ENCODE measurements around the gene ADRB1.

The ADRB1 gene

GRCh38 chr10:114077815-114078219 lies 34.2 kb downstream of the ADRB1 start:
- Mint-ChIP-seq H3K36me3 (peaks cover 0 to 2% of the 10 kb centered on the region in 2 donors), H3K4me3 (no peak overlapping the region), H3K27me3 (peaks cover 0 to 5% of the 10 kb centered on the region in 2 donors), H3K27ac (peak overlapping the region; percentile 76), H3K9me3 (peaks cover 0 to 1% of the 10 kb centered on the region in 2 donors), H3K4me1 (peaks cover 17 to 53% of the 10 kb centered on the region in 2 donors)
- DNase-seq: no peak
- peak; percentile 26 for ATAC-seq (replicated peaks)

DNA sequence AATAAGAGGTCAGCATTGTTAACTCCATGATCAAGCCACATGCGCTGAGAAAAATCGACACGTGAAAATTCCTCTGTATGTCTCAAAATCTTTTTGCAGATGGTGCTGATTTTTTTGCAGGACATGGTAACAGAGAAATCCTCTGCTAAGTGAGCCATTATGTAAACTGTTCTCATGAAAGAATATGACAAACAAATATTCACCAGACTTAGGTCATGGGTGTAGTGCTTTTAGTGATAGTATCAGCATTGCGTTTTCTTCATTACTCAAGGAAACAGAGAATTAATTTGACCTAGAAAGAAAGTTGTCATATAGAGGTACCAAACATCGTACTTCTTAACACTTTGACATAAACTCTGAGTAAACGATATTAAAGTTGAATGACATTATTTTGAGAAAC lies 34.7 kb downstream of the ADRB1 start:
- H3K4me1 Mint-ChIP-seq: peaks cover 14 to 48% of the 10 kb centered on the region in 2 donors
- ATAC-seq (replicated peaks) (no peak), DNase-seq (no peak)
- H3K27ac Mint-ChIP-seq: peak overlapping the region; percentile 76
- H3K36me3 Mint-ChIP-seq: peaks cover 0 to 2% of the 10 kb centered on the region in 2 donors
- H3K27me3 Mint-ChIP-seq: peaks cover 0 to 5% of the 10 kb centered on the region in 2 donors
- H3K4me3 Mint-ChIP-seq: no peak overlapping the region
- peaks cover 0 to 1% of the 10 kb centered on the region in 2 donors for H3K9me3 Mint-ChIP-seq

DNA sequence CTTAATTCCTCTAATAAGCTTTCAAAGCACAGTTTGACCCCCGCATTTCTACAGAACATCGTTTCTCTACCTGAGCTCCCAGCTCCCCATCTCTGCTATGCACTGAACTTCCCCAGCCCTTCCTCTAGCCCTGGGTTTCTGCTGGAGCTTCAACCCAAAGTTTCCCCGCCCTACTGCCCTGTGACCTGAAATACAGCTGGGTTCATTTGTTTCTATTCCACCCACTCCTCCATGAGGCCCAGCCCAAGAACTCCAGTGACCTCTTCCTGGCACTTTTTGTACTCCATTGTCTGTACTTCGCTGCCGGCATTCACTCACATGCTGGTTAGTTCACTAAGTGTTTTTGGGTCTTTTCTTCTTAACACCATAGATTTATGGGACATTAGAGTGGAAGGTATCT lies 35.8 kb downstream of the ADRB1 start:
- Mint-ChIP-seq H3K4me1 (peaks cover 10 to 37% of the 10 kb centered on the region in 2 donors), H3K27me3 (peaks cover 0 to 5% of the 10 kb centered on the region in 2 donors), H3K36me3 (peaks cover 0 to 2% of the 10 kb centered on the region in 2 donors), H3K4me3 (no peak overlapping the region), H3K27ac (no peak overlapping the region), H3K9me3 (peaks cover 0 to 1% of the 10 kb centered on the region in 2 donors)
- ATAC-seq (replicated peaks) (no peak), DNase-seq (no peak)

DNA sequence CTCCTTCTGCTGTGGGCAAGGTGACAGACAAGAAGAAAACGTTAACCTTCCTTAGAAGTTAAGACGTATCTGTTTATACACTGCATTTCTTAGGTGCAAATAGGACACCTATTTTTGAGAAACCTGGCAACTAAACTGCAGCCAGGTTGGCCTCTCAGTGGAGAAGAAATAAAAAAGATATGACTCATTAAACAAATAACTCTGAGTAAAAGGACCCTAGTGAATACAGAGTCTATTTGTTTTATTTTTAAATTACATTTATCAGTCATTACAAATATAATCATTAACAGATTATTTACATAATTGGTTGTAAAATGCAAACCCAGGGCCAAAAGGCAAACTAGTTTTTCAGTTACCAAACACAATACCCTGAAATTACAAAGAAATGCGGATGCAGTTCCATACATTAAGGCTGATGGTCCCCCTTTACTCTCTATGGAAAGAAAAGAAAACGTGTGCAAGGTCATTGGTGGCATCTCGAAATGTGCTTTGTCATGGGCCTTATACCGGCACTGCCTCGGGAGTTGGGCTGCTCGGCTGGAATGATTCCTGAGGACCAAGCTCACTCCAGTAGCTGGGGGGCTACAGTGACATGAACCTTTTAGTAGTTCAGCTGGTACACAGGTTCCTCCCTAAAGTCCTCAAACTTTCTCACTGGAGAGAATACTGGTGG lies 38.4 kb downstream of the ADRB1 start:
- Mint-ChIP-seq H3K27me3 (peaks cover 0 to 5% of the 10 kb centered on the region in 2 donors), H3K27ac (no peak overlapping the region), H3K36me3 (peaks cover 0 to 2% of the 10 kb centered on the region in 2 donors), H3K4me3 (no peak overlapping the region), H3K9me3 (peaks cover 0 to 1% of the 10 kb centered on the region in 2 donors), H3K4me1 (peaks cover 12 to 22% of the 10 kb centered on the region in 2 donors)
- DNase-seq (no peak), ATAC-seq (replicated peaks) (no peak)

DNA sequence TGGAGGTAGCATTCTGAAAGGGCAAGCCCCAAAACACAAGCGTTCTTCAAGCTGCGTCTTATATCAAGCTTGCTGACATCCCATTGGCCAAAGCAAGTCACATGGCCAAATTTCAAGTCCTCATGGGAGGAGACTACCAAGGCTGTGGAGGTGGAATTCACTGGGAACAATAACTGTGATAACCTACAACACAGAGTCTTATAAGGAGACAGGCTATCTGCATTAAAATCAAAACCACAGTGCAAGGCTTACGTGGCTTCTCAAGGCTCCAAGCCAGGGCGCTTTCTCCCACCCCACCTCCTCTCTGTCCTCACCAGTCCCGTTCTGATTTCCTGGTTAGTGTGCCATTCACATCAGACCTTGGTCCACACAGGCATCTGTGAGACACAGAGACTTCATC lies 39.4 kb downstream of the ADRB1 start:
- H3K27me3 Mint-ChIP-seq: peaks cover 0 to 5% of the 10 kb centered on the region in 2 donors
- DNase-seq: no peak
- H3K9me3 Mint-ChIP-seq: peaks cover 0 to 1% of the 10 kb centered on the region in 2 donors
- ATAC-seq (replicated peaks): no peak
- peaks cover 0 to 2% of the 10 kb centered on the region in 2 donors for H3K36me3 Mint-ChIP-seq
- no peak overlapping the region for H3K4me3 Mint-ChIP-seq
- H3K27ac Mint-ChIP-seq: no peak overlapping the region
- peaks cover 5 to 12% of the 10 kb centered on the region in 2 donors for H3K4me1 Mint-ChIP-seq

GRCh38 chr10:114084215-114084614 lies 40.5 kb downstream of the ADRB1 start:
- peaks cover 0 to 1% of the 10 kb centered on the region in 2 donors for H3K9me3 Mint-ChIP-seq
- no peak overlapping the region for H3K4me3 Mint-ChIP-seq
- H3K27me3 Mint-ChIP-seq: peaks cover 0 to 5% of the 10 kb centered on the region in 2 donors
- ATAC-seq (replicated peaks): no peak
- H3K27ac Mint-ChIP-seq: no peak overlapping the region
- no peak for DNase-seq
- peaks cover 0 to 2% of the 10 kb centered on the region in 2 donors for H3K36me3 Mint-ChIP-seq
- peaks cover 5 to 9% of the 10 kb centered on the region in 2 donors for H3K4me1 Mint-ChIP-seq

DNA sequence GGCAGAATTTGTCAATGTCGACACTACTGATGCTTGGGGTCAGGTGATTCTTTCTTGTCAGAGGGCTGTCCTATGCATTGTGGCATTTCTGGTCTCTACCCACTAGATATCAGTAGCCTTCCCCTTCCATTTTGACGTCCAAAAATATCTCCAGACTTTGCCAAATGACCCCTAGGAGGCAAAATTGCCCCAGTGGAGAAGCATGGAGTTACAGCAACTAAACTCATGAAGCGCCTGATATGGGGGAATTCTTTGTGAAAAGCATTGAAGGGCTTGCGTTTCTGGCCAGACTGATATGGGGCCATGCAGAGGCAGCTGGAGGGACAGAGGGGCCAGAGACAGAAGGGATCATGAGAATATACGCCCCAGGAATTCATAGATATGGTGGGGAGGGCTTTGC lies 43.6 kb downstream of the ADRB1 start:
- peaks cover 0 to 2% of the 10 kb centered on the region in 2 donors for H3K4me1 Mint-ChIP-seq
- no peaks in the 10 kb centered on the region for H3K27me3 Mint-ChIP-seq
- no peak overlapping the region for H3K4me3 Mint-ChIP-seq
- peaks cover 0 to 2% of the 10 kb centered on the region in 2 donors for H3K36me3 Mint-ChIP-seq
- H3K9me3 Mint-ChIP-seq: no peaks in the 10 kb centered on the region
- no peak overlapping the region for H3K27ac Mint-ChIP-seq
- ATAC-seq (replicated peaks) (no peak), DNase-seq (no peak)

DNA sequence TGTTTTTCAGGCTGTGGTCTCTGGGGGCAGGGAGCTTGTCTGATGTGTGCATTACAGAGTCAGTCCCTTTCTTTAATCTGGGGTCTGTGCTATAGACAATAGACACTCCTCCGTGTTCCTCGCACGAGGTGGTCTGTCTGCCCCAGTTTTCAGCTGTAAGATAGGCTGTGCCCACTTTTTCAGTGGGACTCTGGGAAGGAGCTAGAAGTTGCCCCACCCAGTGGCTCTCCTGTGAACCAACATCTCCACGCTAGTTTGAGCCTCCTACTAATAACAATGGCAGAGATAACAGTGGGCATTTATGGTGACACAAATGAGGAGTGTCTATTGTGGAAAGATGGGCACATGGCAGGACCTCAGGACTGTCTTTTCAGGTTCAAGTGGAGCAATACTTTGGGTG lies 44.0 kb downstream of the ADRB1 start:
- peaks cover 0 to 2% of the 10 kb centered on the region in 2 donors for H3K4me1 Mint-ChIP-seq
- no peak for DNase-seq
- H3K9me3 Mint-ChIP-seq: no peaks in the 10 kb centered on the region

DNA sequence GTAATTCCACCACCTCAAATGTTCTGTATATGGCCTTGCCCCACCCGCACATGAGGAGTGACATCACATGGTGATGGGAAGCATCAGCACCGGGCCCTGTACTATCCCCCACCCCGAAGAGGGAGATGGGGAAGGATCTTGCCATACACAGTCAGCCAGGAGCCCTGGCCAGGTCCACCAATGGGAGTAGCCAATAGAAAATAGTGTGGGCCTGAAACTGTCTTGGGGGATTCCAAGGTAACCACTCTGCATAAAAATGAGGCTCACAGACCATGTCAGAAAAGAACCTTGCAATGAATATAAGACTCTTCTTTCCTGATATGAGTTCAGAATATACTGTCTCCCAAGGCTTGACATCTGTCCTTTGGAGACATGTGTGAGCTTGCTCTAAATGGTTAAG lies 51.1 kb downstream of the ADRB1 start:
- Mint-ChIP-seq H3K27ac (peak overlapping the region; percentile 87), H3K36me3 (peaks cover 12% of the 10 kb centered on the region in 2 donors), H3K9me3 (peaks cover 3 to 5% of the 10 kb centered on the region in 2 donors), H3K4me1 (peaks cover 46 to 59% of the 10 kb centered on the region in 2 donors), H3K27me3 (no peaks in the 10 kb centered on the region), H3K4me3 (peak overlapping the region; percentile 58 to 66)
- DNase-seq (peak; percentile 43), ATAC-seq (replicated peaks) (peak; percentile 76 to 84)

More for the DNA sequence above, 44.0 kb downstream of the ADRB1 start:
- Mint-ChIP-seq H3K27ac (no peak overlapping the region), H3K36me3 (peaks cover 0 to 2% of the 10 kb centered on the region in 2 donors), H3K4me3 (no peak overlapping the region), H3K27me3 (no peaks in the 10 kb centered on the region)
- no peak for ATAC-seq (replicated peaks)

DNA sequence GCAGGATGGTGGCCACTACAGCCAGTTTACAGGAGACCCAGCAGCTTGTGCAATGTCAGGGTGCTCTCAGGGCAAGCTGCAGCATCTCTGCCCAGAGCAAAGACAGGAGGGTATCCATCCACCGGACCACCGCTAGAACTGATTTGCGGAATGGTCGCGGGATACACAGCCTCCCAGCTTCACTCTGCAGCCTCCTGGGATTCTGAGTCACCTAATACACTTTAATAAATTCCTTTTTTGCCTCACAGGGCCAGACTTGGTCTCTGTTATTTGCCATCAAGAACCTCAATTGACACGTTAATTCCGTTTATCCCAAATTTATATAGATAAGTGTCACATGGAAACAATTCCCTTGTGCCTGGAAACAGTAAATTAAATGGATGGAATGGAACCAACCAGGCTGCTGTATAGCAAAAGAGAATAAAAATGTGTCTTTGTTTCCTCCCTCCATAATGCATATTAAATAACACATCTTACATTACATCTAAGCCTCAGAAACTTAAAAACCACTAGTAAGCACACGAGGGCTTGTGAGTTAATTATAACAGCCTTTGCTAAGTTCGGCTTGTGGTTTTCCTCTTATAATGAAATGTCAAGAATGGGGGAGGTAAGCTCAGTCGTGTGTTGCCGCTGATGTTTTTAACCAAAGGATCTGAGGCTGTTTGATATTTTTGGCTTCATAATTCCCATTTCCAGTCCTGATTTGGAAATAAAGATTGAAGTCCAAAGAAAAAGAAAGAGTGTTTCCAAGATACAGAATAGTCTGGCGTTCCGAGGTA lies 52.1 kb downstream of the ADRB1 start:
- Mint-ChIP-seq H3K9me3 (peaks cover 3 to 8% of the 10 kb centered on the region in 2 donors), H3K36me3 (peaks cover 12 to 16% of the 10 kb centered on the region in 2 donors), H3K27me3 (peaks cover 0 to 8% of the 10 kb centered on the region in 2 donors), H3K27ac (peak overlapping the region; percentile 77), H3K4me1 (peaks cover 56 to 69% of the 10 kb centered on the region in 2 donors), H3K4me3 (peak overlapping the region; percentile 66 to 70)
- ATAC-seq (replicated peaks) (peak; percentile 64 to 65), DNase-seq (no peak)
